ENCODE results near the gene NCOA5.

Gene NCOA5

GRCh38 chr20:46011631-46012482 lies 77.9 kb downstream of the NCOA5 start:
- no peak for DNase-seq
